K562 (cell line): Measurements from ENCODE around the gene WFIKKN2. TPM values are rescaled to one million over a fixed set of nuclear protein-coding genes. Genes with fewer than 3 reads are reported as not detected.

ENCODE experiments used
- AFF1 ChIP-seq, 2 experiments: fragments of 450-650 bp; IDR thresholded peaks; 2 replicates each; pipeline ENCODE4 v1.6.1; 2018; ENCODE audit warnings: mild to moderate bottlenecking in 2 of 2, low read depth in 1 of 2; ENCODE audit not compliant: partially characterized antibody in 2 of 2
- CAMTA2 ChIP-seq: fragments of 250-450 bp; sonication (Bioruptor Pico); conservative IDR thresholded peaks from 2 replicates; pipeline ENCODE4 v1.5.1; 2022
- CBFB ChIP-seq: sonication (generic); formaldehyde crosslinking; IDR thresholded peaks from 2 replicates; pipeline ENCODE4 v1.4.0; 2020; ENCODE audit warnings: mild to moderate bottlenecking, missing genetic modification reagents
- DACH1 ChIP-seq: fragments of 450-650 bp; IDR thresholded peaks from 2 replicates; pipeline ENCODE4 v1.6.1; 2018; ENCODE audit not compliant: partially characterized antibody
- FOXM1 ChIP-seq, 2 experiments: fragments of 450-650 bp in 1 of 2; sonication (generic) in 1 of 2; formaldehyde crosslinking in 1 of 2; IDR thresholded peaks; 2 replicates each; pipeline versions ENCODE4 v1.6.1 to v1.9.0; 2017 to 2022; ENCODE audit warnings: low read depth in 2 of 2, mild to moderate bottlenecking in 2 of 2, missing genetic modification reagents in 1 of 2, moderate library complexity in 1 of 2
- GATAD2B ChIP-seq: fragments of 450-650 bp; IDR thresholded peaks from 2 replicates; pipeline ENCODE4 v1.6.1; 2017; ENCODE audit warnings: mild to moderate bottlenecking, borderline replicate concordance
- HDAC1 ChIP-seq, 2 experiments: fragments of 450-650 bp; IDR thresholded peaks; 2 replicates each; pipeline ENCODE4 v1.6.1; 2016 to 2017; ENCODE audit warnings: inconsistent platforms in 1 of 2, mild to moderate bottlenecking in 1 of 2, moderate library complexity in 1 of 2
- MTA1 ChIP-seq: fragments of 450-650 bp; IDR thresholded peaks from 2 replicates; pipeline ENCODE4 v1.6.1; 2017; ENCODE audit warnings: borderline replicate concordance
- MYBL2 ChIP-seq, 2 experiments: fragments of 450-650 bp in 1 of 2; sonication (generic) in 1 of 2; formaldehyde crosslinking in 1 of 2; IDR thresholded peaks; 2 replicates each; pipeline versions ENCODE4 v1.6.1 to v1.8.1; 2017 to 2022; ENCODE audit warnings: borderline replicate concordance in 1 of 2, inconsistent platforms in 1 of 2, low read depth in 1 of 2, mild to moderate bottlenecking in 1 of 2, missing genetic modification reagents in 1 of 2, moderate library complexity in 1 of 2
- NCOA2 ChIP-seq, 2 experiments: fragments of 450-650 bp; IDR thresholded peaks; 2 replicates each; pipeline ENCODE4 v1.6.1; 2018; ENCODE audit warnings: mild to moderate bottlenecking in 2 of 2, moderate library complexity in 1 of 2; ENCODE audit not compliant: partially characterized antibody in 2 of 2
- RBFOX2 ChIP-seq: fragments of 200-400 bp; formaldehyde crosslinking; IDR thresholded peaks from 2 replicates; pipeline ENCODE4 v1.6.1; 2017; ENCODE audit warnings: low read depth, mild to moderate bottlenecking, low read length, moderate library complexity
- RBM15 ChIP-seq: fragments of 200-400 bp; formaldehyde crosslinking; IDR thresholded peaks from 2 replicates; pipeline ENCODE4 v1.6.1; 2018; ENCODE audit warnings: mild to moderate bottlenecking, low read length, moderate library complexity; ENCODE audit not compliant: insufficient read depth
- RFX5 ChIP-seq: IDR thresholded peaks from 2 replicates; pipeline ENCODE4 v1.6.1; 2011; ENCODE audit warnings: low read depth, mild to moderate bottlenecking, improper control_type of control experiment, low read length
- SNRNP70 ChIP-seq: fragments of 200-400 bp; formaldehyde crosslinking; optimal IDR thresholded peaks from 2 replicates; pipeline ENCODE3; 2017; ENCODE audit warnings: low read depth, low read length
- U2AF1 ChIP-seq: fragments of 200-400 bp; formaldehyde crosslinking; optimal IDR thresholded peaks from 2 replicates; pipeline ENCODE3; 2017; ENCODE audit warnings: mild to moderate bottlenecking, low read depth, low read length, moderate library complexity
- ZFPM2 ChIP-seq: fragments of 250-450 bp; sonication (Bioruptor Pico); IDR thresholded peaks from 2 replicates; pipeline ENCODE4 v1.5.1; 2022; ENCODE audit warnings: mild to moderate bottlenecking
- polyA plus RNA-seq, 8 experiments: library from polyadenylated mRNA; depleted of rRNA in 4 of 8; stranded (reverse) in 5 of 8; unstranded in 3 of 8; fragments of >200 nt; fragmentation: Nextera tagmentation in 2 of 8; fragmentation: Illumina TruSeq in 1 of 8; extraction: Ambion mirVana in 2 of 8; extraction: Trizol in 1 of 8; gene quantifications; 2 replicates each; pipeline versions ENCODE4 v1.2.1 to v1.2.3, GENCODE V29; 2011 to 2014; ENCODE audit warnings: inconsistent platforms in 1 of 8, missing spikeins in 1 of 8
- total RNA-seq, 7 experiments: library from RNA; depleted of rRNA in 6 of 7; stranded (reverse); fragments of >200 nt in 6 of 7; fragmentation: Illumina TruSeq in 2 of 7; extraction: Trizol in 2 of 7; gene quantifications; 2 replicates each; pipeline versions ENCODE4 v1.2.1 to v1.2.3, GENCODE V29; 2011 to 2021; ENCODE audit warnings: low replicate concordance in 1 of 7
- TF ChIP-seq, protein P1 (sequence below): fragments of 250-450 bp; sonication (Bioruptor Pico); IDR thresholded peaks from 2 replicates; pipeline ENCODE4 v1.5.0; 2020; ENCODE audit warnings: mild to moderate bottlenecking
- TF ChIP-seq, protein P2 (sequence below): sonication (generic); formaldehyde crosslinking; IDR thresholded peaks from 2 replicates; pipeline ENCODE4 v1.8.0; 2022; ENCODE audit warnings: missing genetic modification reagents, mild to moderate bottlenecking, moderate library complexity, borderline replicate concordance
- TF ChIP-seq, protein P3 (sequence below): fragments of 450-650 bp; IDR thresholded peaks from 2 replicates; pipeline ENCODE4 v1.6.1; 2016; ENCODE audit warnings: antibody characterized with exemption

Gene WFIKKN2
- total and polyA plus RNA-seq, 9 of the 15 experiments (the other 6 are each of a cell fraction or from before 2014, with no cell fraction given), result 0.07 TPM; not detected in 8

- TF ChIP-seq CAMTA2 (CRISPR knock-in tag), result no peak
- TF ChIP-seq CBFB (CRISPR knock-in tag), result no peak
- TF ChIP-seq GATAD2B, result peak; percentile 100
- no peak for TF ChIP-seq RBM15
- TF ChIP-seq U2AF1, result no peak
- TF ChIP-seq SNRNP70, result no peak
- peak; percentile 41 to 83; a peak in 2 of 4 replicates for TF ChIP-seq HDAC1 (IDR thresholded peaks at IDR 0.05)
- peak; percentile 96; the same call in 1 of the 2 replicates for TF ChIP-seq ZFPM2 (CRISPR knock-in tag)
- TF ChIP-seq, protein P1, sequence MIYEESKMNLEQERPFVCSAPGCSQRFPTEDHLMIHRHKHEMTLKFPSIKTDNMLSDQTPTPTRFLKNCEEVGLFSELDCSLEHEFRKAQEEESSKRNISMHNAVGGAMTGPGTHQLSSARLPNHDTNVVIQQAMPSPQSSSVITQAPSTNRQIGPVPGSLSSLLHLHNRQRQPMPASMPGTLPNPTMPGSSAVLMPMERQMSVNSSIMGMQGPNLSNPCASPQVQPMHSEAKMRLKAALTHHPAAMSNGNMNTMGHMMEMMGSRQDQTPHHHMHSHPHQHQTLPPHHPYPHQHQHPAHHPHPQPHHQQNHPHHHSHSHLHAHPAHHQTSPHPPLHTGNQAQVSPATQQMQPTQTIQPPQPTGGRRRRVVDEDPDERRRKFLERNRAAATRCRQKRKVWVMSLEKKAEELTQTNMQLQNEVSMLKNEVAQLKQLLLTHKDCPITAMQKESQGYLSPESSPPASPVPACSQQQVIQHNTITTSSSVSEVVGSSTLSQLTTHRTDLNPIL (CRISPR knock-in tag), result no peak
- no peak for TF ChIP-seq AFF1 (IDR thresholded peaks at IDR 0.05; ENCODE audit: low read depth in 1 of 2, partially characterized antibody in 2 of 2)
- peak; percentile 35 to 54 for TF ChIP-seq NCOA2 (IDR thresholded peaks at IDR 0.05; ENCODE audit: partially characterized antibody in 2 of 2)
- TF ChIP-seq FOXM1 (IDR thresholded peaks at IDR 0.05; ENCODE audit: low read depth), result 0 out of 2 replicates have a peak, but pooled peaks have one; percentile 9
- no peak for TF ChIP-seq FOXM1 (CRISPR knock-in tag; IDR thresholded peaks at IDR 0.05; ENCODE audit: low read depth)
- TF ChIP-seq, protein P2, sequence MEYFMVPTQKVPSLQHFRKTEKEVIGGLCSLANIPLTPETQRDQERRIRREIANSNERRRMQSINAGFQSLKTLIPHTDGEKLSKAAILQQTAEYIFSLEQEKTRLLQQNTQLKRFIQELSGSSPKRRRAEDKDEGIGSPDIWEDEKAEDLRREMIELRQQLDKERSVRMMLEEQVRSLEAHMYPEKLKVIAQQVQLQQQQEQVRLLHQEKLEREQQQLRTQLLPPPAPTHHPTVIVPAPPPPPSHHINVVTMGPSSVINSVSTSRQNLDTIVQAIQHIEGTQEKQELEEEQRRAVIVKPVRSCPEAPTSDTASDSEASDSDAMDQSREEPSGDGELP, result no peak
- TF ChIP-seq MYBL2 (IDR thresholded peaks at IDR 0.05; ENCODE audit: low read depth), result no peak
- TF ChIP-seq MYBL2 (CRISPR knock-in tag; IDR thresholded peaks at IDR 0.05; ENCODE audit: borderline replicate concordance), result no peak
- TF ChIP-seq MTA1, result peak; percentile 97
- no peak for TF ChIP-seq RFX5
- TF ChIP-seq RBFOX2, result no peak
- TF ChIP-seq DACH1, result peak; percentile 99
- TF ChIP-seq, protein P3, sequence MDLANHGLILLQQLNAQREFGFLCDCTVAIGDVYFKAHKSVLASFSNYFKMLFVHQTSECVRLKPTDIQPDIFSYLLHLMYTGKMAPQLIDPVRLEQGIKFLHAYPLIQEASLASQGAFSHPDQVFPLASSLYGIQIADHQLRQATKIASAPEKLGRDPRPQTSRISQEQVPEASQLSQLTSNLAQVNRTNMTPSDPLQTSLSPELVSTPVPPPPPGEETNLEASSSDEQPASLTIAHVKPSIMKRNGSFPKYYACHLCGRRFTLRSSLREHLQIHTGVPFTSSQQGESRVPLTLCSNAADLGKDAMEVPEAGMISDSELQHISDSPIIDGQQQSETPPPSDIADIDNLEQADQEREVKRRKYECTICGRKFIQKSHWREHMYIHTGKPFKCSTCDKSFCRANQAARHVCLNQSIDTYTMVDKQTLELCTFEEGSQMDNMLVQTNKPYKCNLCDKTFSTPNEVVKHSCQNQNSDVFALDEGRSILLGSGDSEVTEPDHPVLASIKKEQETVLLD, result peak; percentile 97
Observed at GRCh38 chr17:50813583-50813982, 21.8 kb upstream of the WFIKKN2 start (continued).
